ENCODE measurements around the gene XDH.

XDH gene

DNA sequence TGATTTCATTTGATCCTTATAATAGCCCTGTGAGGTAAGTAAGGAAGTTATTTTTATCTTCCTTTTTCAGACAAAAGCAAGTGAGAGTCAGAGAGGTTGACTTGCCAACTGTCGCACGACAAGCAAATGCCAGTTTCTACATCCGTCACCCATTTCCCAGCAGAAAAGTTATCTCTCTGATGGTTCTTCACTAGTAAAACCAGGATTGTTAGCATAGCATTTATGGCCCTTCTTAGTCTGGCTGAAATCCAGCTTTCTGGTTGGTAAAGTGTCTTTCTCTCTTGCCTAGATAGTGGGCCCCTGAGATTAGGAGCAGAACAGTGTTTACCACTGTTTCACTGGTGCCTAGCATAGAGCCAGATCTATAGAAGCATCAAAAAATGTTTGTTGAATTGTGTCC lies 7.1 kb upstream of the XDH start:
- no peak for DNase-seq (ENCODE audit: low read depth)
- no peak for TF ChIP-seq CTCF (IDR thresholded peaks at IDR 0.05; ENCODE audit: low read depth, low read length, missing control alignments)
- no peak overlapping the region for H3K4me3 ChIP-seq (ENCODE audit: low read depth, low read length)
- in situ Hi-C loops (cut with HindIII; ENCODE audit: low sequenced_read_pairs) = no loop called here

GRCh38 chr2:31420936-31421335 lies 6.4 kb upstream of the XDH start:
- TF ChIP-seq CTCF (IDR thresholded peaks at IDR 0.05; ENCODE audit: low read depth, low read length, missing control alignments) = no peak
- in situ Hi-C loops (cut with HindIII; ENCODE audit: low sequenced_read_pairs) = no loop called here
- no peak for DNase-seq (ENCODE audit: low read depth)
- H3K4me3 ChIP-seq (ENCODE audit: low read depth, low read length) = no peak overlapping the region

DNA sequence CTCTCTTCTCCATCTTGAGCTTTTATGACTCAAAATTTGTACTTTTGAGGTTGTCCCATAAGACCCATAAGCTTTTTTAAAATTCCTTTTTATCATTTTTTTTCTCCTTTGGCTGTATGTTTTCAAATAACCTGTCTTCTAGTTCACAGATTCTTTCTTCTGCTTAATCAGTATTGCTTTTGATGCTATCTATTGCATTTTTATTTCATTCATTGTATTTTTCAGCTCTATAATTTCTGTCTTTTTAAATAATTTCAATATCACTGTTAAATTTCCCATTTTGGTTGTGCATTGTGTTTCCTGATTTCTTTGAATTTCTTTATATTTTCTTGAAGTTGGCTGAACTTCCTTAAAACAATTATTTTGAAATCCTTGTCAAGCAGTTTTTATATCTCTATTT lies 4.8 kb upstream of the XDH start:
- in situ Hi-C loops (cut with HindIII; ENCODE audit: low sequenced_read_pairs) = no loop called here

GRCh38 chr2:31415421-31415820 lies 879 bp upstream of the XDH start:
- H3K4me3 ChIP-seq (ENCODE audit: low read depth, low read length) = no peak overlapping the region
- in situ Hi-C loops (cut with HindIII; ENCODE audit: low sequenced_read_pairs) = no loop called here
- no peak for DNase-seq (ENCODE audit: low read depth)
- TF ChIP-seq CTCF (IDR thresholded peaks at IDR 0.05; ENCODE audit: low read depth, low read length, missing control alignments) = no peak

More for the DNA sequence above, 4.8 kb upstream of the XDH start:
- no peak for DNase-seq (ENCODE audit: low read depth)
- TF ChIP-seq CTCF (IDR thresholded peaks at IDR 0.05; ENCODE audit: low read depth, low read length, missing control alignments) = no peak
- H3K4me3 ChIP-seq (ENCODE audit: low read depth, low read length) = no peak overlapping the region

DNA sequence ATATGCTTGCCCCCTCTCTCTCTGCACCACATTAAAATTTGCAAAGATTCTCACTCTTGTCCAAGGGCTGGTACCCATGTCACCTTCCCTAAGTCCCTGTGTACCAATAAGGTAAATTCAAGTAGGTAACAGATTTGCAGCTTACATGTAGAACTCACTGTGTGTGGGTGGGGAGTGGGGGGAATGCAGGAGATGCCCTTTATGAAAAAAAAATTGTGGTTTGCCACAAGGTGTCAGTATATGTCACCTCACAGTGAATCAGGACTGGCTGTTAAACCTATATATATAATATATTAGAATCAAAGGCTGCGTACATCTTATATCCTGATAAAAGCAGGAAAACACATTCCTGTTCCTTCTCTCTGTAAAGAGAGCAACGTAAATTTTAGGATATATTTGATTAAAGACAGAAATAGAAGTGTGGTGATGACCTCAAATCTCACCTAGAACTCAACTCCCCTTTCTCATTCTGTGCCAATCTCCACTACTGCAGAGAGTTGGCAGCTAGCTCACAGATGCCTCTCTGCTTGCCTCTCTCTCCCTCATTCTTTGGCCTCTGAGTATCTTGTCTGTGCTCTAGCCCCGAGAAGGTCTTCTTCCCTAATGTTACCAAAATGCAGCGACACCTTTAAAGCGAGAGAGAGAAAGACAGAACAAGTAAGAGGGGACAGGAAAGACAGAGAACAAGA lies 536 bp downstream of the XDH start:
- in situ Hi-C loops (cut with HindIII; ENCODE audit: low sequenced_read_pairs) = no loop called here
- TF ChIP-seq CTCF (IDR thresholded peaks at IDR 0.05; ENCODE audit: low read depth, low read length, missing control alignments) = no peak
- DNase-seq (ENCODE audit: low read depth) = no peak
- H3K4me3 ChIP-seq (ENCODE audit: low read depth, low read length) = no peak overlapping the region

GRCh38 chr2:31413025-31413424 lies 1.5 kb downstream of the XDH start:
- no peak overlapping the region for H3K4me3 ChIP-seq (ENCODE audit: low read depth, low read length)
- DNase-seq (ENCODE audit: low read depth) = no peak
- in situ Hi-C loops (cut with HindIII; ENCODE audit: low sequenced_read_pairs) = no loop called here
- TF ChIP-seq CTCF (IDR thresholded peaks at IDR 0.05; ENCODE audit: low read depth, low read length, missing control alignments) = no peak

Data from astrocyte of the cerebellum (primary cell).